Fibroblast of lung (primary cell): ENCODE measurements around the gene TLCD1. TPM values are rescaled to one million over a fixed set of nuclear protein-coding genes. Genes with fewer than 3 reads are reported as not detected.

Source experiments
- DNase-seq, 2 donors: peaks; one replicate each; pipeline versions ENCODE4 v3.0.0 to v3.0.0-alpha.2; 2010; ENCODE audit warnings: low read depth in 2 of 2
- H2AFZ ChIP-seq: 2 replicates; pipeline ENCODE4 v1.5.1; 2012; ENCODE audit warnings: low read length, control low read depth, inconsistent platforms
- H3K27ac ChIP-seq: 2 replicates; pipeline ENCODE4 v1.5.1; 2011; ENCODE audit warnings: low read length, control low read depth; ENCODE audit not compliant: insufficient read depth
- H3K27me3 ChIP-seq: 2 replicates; pipeline ENCODE4 v1.5.1; 2011; ENCODE audit warnings: mild to moderate bottlenecking, low read length; ENCODE audit not compliant: control insufficient read depth, insufficient read depth
- H3K36me3 ChIP-seq: 2 replicates; pipeline ENCODE4 v1.5.1; 2011; ENCODE audit warnings: low read length; ENCODE audit not compliant: control insufficient read depth, insufficient read depth
- H3K4me1 ChIP-seq: 2 replicates; pipeline ENCODE4 v1.5.1; 2011; ENCODE audit warnings: low read length; ENCODE audit not compliant: control insufficient read depth, insufficient read depth; ENCODE audit errors: extremely low read depth
- H3K4me2 ChIP-seq: 2 replicates; pipeline ENCODE4 v1.5.1; 2011; ENCODE audit warnings: low read length, control low read depth; ENCODE audit not compliant: insufficient read depth; ENCODE audit errors: extremely low read depth
- H3K4me3 ChIP-seq, 4 experiments: fragments of 200-600 bp in 1 of 4; sonication (generic) in 1 of 4; replicated peaks in 1 of 4; 2 replicates each; pipeline ENCODE4 v1.5.1; 2011 to 2016; ENCODE audit warnings: low read length in 4 of 4, low read depth in 3 of 4, mild to moderate bottlenecking in 3 of 4, control low read depth in 2 of 4, inconsistent platforms in 1 of 4, mixed read lengths in 1 of 4; ENCODE audit not compliant: insufficient read depth in 1 of 4; ENCODE audit errors: control extremely low read depth in 1 of 4
- H3K79me2 ChIP-seq: 2 replicates; pipeline ENCODE4 v1.5.1; 2012; ENCODE audit warnings: mild to moderate bottlenecking, low read length, inconsistent platforms; ENCODE audit not compliant: control insufficient read depth, insufficient read depth
- H3K9ac ChIP-seq: 2 replicates; pipeline ENCODE4 v1.5.1; 2011; ENCODE audit warnings: mild to moderate bottlenecking, low read length, control low read depth; ENCODE audit not compliant: insufficient read depth
- H3K9me3 ChIP-seq: 2 replicates; pipeline ENCODE4 v1.5.1; 2012; ENCODE audit warnings: low read depth, low read length; ENCODE audit not compliant: control insufficient read depth, insufficient read depth
- H4K20me1 ChIP-seq: 2 replicates; pipeline ENCODE4 v1.5.1; 2011; ENCODE audit warnings: low read length; ENCODE audit not compliant: control insufficient read depth, insufficient read depth; ENCODE audit errors: extremely low read depth
- CTCF ChIP-seq, 2 donors: IDR thresholded peaks in 1 of 2; conservative IDR thresholded peaks in 1 of 2; 1 replicate in 1 of 2; 2 replicates in 1 of 2; pipeline ENCODE4 v1.5.1; 2011 to 2012; ENCODE audit warnings: low read length in 2 of 2, control low read depth in 1 of 2, inconsistent platforms in 1 of 2, low read depth in 1 of 2, mild to moderate bottlenecking in 1 of 2
- EZH2 ChIP-seq: IDR thresholded peaks from 2 replicates; pipeline ENCODE4 v1.5.1; 2012; ENCODE audit warnings: low read length, control low read depth, mild to moderate bottlenecking; ENCODE audit errors: missing control alignments
- polyA plus RNA-seq, 2 donors: library from polyadenylated mRNA; depleted of rRNA in 1 of 2; stranded (reverse) in 1 of 2; unstranded in 1 of 2; fragments of >200 nt; gene quantifications; 2 replicates each; pipeline ENCODE4 v1.2.1, GENCODE V29; 2011 to 2012; ENCODE audit warnings: missing spikeins in 1 of 2
- total RNA-seq: library from RNA; depleted of rRNA; stranded (reverse); fragments of >200 nt; gene quantifications from 2 replicates; pipeline ENCODE4 v1.2.1, GENCODE V29; 2014

TLCD1 gene
- total and polyA plus RNA-seq, 2 donors (not counting 1 experiment from before 2014, with no cell fraction given) = 6.6 to 10.8 TPM

GRCh38 chr17:28720247-28720996 lies 5.6 kb downstream of the TLCD1 start:
- peaks cover 16% of the 10 kb centered on the region for H3K36me3 ChIP-seq
- H3K27me3 ChIP-seq = no peaks in the 10 kb centered on the region
- peaks cover 15% of the 10 kb centered on the region for H3K4me1 ChIP-seq
- no peak for TF ChIP-seq EZH2
- TF ChIP-seq CTCF (conservative IDR thresholded peaks at IDR 0.05 in 1 of 2, IDR thresholded peaks at IDR 0.05 in 1 of 2; ENCODE audit: low read depth in 1 of 2, low read length in 2 of 2) = no peak
- H4K20me1 ChIP-seq = no peaks in the 10 kb centered on the region
- DNase-seq = no peak
- H3K79me2 ChIP-seq = peaks cover 55% of the 10 kb centered on the region
- H3K4me2 ChIP-seq = peak overlapping the region; percentile 93
- peak overlapping the region; percentile 68 to 89 (median 76) for H3K4me3 ChIP-seq
- peak overlapping the region; percentile 88 for H3K27ac ChIP-seq
- H3K9ac ChIP-seq = peak overlapping the region; percentile 93
- no peaks in the 10 kb centered on the region for H3K9me3 ChIP-seq
- H2AFZ ChIP-seq = no peak overlapping the region

GRCh38 chr17:28719021-28719433 lies 7.0 kb downstream of the TLCD1 start:
- H3K27ac ChIP-seq = peak overlapping the region; percentile 88
- peaks cover 10% of the 10 kb centered on the region for H3K4me1 ChIP-seq
- TF ChIP-seq CTCF (conservative IDR thresholded peaks at IDR 0.05 in 1 of 2, IDR thresholded peaks at IDR 0.05 in 1 of 2; ENCODE audit: low read depth in 1 of 2, low read length in 2 of 2) = no peak
- TF ChIP-seq EZH2 = no peak
- H3K4me2 ChIP-seq = peak overlapping the region; percentile 80
- H2AFZ ChIP-seq = no peak overlapping the region
- no peaks in the 10 kb centered on the region for H3K9me3 ChIP-seq
- peak overlapping the region; percentile 2 to 89 (median 44) for H3K4me3 ChIP-seq
- H3K9ac ChIP-seq = peak overlapping the region; percentile 32
- H4K20me1 ChIP-seq = no peaks in the 10 kb centered on the region
- H3K36me3 ChIP-seq = peaks cover 26% of the 10 kb centered on the region
- DNase-seq = no peak
- H3K27me3 ChIP-seq = no peaks in the 10 kb centered on the region
- H3K79me2 ChIP-seq = peaks cover 60% of the 10 kb centered on the region

- Histone ChIP-seq H3K36me3 (peaks cover 28% of the 10 kb centered on the region), H2AFZ (no peak overlapping the region)
Measured at GRCh38 chr17:28718333-28719020, 7.6 kb downstream of the TLCD1 start.

More at GRCh38 chr17:28718333-28719020, 7.6 kb downstream of the TLCD1 start:
- Histone ChIP-seq H3K4me2 (peak overlapping the region; percentile 79), H3K4me1 (peaks cover 10% of the 10 kb centered on the region), H3K27ac (peak overlapping the region; percentile 88), H3K4me3 (peak overlapping the region; percentile 21 to 75 (median 47)), H3K79me2 (peaks cover 60% of the 10 kb centered on the region), H4K20me1 (no peaks in the 10 kb centered on the region), H3K9ac (peak overlapping the region; percentile 27), H3K9me3 (no peaks in the 10 kb centered on the region), H3K27me3 (no peaks in the 10 kb centered on the region)
- no peak for DNase-seq
- no peak for TF ChIP-seq CTCF (conservative IDR thresholded peaks at IDR 0.05 in 1 of 2, IDR thresholded peaks at IDR 0.05 in 1 of 2; ENCODE audit: low read depth in 1 of 2, low read length in 2 of 2)
- TF ChIP-seq EZH2 = no peak
